Endometrium (tissue), 2 donors: ENCODE results near the gene ZRANB3.
"Not testable (repeated sequence)": the region's sequence is repeated elsewhere in the genome, so short reads cannot be mapped to it uniquely, and the experiment has no call there.

Experiments
- FAIRE-seq: peaks from 2 replicates; lab custom pipeline; 2012; peaks lifted over from hg19 to GRCh38; lab: Jason Lieb, UNC
- donor health status: control.
- donor health status: control.

ZRANB3 gene

DNA sequence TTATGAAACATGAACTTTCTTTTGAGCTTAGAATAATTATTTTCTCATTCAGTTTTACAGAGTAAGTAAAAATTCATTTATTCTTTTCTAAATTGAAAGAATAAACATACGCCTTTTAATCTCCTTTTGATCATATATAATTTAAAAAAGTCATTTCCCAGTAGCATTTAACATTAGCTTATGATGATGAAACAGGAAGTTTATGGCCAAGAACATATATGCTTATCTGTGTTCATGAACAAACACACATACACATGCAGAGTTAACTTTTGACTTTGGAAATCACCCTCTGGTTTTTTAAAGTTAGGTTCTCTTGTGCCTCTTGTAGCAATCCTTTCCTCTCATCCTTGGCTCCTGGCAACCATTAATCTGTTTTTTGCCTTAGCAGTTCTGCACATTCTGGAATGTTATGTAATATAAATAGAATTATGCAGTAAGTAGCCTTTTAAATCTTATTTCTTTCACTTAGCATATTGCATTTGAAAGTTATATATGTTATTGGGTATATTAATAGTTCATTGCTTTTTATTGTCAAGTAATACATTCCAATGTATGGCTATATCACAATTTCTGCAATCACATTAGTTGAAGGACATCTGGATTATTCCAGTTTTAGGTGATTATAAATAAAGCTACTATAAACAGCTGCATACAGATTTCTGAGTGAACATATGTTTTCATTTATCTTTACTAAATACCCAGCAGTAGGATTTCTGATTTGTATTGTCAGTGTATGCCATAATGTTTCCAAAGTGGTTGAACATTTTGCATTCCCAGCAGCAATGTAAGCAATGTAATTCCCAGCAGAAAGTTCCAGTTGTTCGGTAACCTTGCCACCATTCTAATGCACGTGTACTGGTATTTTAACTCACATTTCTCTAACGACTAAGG lies 210.3 kb downstream of the ZRANB3 start:
- no peak for FAIRE-seq

- FAIRE-seq: no peak
Observed at GRCh38 chr2:135318808-135319207, 212.2 kb downstream of the ZRANB3 start.

DNA sequence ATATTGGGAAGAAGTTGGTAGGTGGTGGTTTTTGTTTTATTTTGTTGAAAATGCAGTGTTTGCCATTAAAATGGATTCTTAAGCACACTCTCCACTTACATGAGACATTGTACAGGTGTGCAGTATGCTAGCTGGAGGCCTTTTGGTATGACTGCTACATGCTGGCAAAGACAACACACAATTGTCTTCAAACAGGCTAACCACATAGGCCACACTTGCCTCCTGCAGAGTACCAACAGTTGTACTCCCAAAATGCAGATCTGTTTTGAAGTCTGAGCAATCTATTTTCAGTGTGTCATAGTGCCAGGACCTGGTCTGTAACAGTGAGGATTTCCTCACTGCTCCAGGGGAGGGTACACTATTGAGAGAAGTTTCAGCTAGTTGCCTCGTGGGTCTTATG lies 213.6 kb downstream of the ZRANB3 start:
- FAIRE-seq: no peak

DNA sequence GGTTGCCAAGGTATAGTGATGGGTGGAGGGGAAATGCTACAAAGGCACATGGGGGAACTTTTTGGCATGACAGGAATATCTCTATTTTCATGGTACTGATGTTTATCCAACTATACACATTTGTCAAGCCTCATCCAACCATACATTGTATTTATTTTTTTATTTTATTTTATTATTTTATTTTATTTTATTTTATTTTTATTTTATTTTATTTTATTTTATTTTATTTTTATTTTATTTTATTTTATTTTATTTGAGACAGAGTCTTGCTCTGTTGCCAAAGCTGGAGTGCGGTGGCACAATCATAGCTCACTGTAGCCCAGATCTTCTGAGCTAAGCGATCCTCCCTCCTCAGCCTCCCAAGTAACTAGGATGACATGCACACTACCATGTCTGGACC lies 219.1 kb downstream of the ZRANB3 start:
- FAIRE-seq: no peak

DNA sequence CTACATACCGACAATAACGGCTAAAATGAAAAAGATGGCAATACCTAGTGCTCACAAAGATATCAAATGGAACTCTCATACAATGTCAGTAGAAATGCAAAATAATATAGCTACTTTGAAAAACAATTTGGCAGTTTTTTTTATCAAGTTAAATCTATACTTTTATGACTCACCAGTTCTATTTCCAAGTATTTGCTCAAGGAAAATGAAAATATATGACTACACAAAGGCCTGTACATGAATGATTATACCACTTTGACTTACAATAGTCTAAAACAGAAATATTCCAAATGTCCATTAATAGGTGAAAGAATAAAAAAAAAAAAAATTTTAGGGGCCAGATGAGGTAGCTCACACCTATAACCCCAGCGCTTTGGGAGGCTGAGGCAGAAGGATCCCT lies 219.8 kb downstream of the ZRANB3 start:
- FAIRE-seq: no peak

DNA sequence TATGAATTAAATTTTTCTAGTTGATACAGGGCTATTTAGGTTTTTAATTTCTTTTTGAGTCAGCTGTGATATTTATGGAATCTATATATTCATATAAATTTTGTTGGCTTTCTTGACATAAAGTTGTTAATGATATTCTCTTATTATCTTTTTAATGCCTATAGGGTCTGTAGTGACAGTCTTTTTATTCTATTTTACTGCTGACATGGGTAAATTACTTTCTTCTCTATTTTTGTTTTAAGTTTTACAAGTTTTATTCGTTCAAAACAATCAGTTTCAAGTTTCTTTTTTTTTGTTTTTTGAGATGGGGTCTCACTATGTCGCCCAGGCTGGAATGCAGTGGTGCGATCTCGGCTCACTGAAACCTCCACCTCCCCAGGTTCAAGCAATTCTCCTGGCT lies 226.3 kb downstream of the ZRANB3 start:
- FAIRE-seq: no peak

DNA sequence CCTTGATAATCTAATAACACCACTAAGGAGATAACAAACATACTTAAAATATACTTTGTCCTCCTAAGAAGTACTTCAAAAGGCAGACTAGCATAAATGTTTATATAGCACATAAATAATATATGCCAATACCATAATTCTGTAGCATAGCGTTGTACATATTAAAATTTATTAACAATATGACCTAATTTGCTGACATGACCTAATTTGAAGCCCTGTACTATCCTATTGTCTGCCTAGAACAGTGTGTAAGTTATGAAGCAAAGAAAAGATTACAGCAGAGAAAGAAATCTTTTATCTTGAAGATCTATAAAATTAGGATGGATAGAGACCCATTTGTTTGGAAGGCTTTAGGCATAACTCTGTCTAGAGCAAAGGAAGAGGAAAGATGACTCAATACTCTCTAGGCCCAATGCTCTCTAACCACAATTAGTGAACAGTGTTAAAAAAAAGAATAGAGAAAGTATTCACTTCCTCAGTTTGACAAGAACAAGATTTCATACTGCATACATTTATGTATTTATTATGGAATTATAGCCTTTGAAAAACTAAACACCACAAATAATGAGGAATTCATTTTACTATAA lies 231.3 kb downstream of the ZRANB3 start:
- no peak for FAIRE-seq

DNA sequence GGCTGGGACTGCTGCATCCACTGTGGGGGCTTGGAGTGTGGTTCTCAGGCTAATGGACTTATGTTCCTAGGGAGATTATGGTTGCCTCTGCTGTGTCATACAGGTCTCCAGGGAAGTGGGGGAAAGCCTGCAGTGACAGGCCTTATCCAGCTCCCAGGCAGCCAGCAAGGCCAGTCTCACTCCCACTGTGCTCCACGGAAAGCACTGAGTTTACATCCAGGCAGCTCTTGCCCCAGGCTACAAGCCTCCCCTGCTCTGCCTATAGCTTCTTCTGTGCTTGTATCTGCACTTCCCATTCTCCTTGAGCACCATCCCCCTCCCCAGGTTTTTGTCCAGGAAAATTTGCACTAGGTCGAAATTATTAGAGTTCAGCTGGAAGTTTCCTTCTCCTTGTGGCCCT lies 231.9 kb downstream of the ZRANB3 start:
- FAIRE-seq: no peak

DNA sequence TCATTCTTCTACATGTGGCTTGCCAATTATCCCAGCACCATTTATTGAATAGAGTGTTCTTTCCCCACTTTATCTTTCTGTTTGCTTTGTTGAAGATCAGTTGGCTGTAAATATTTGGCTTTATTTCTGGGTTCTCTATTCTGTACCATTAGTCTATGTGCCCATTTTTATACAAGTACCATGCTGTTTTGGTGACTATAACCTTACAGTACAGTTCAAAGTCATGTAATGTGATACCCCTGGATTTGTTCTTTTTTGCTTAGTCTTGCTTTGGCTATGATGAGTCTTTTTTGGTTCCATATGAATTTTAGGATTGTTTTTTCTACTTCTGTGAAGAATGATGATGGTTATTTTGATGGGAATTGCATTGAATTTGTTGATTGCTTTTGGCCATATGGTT lies 243.9 kb downstream of the ZRANB3 start:
- not testable (repeated sequence) for FAIRE-seq

DNA sequence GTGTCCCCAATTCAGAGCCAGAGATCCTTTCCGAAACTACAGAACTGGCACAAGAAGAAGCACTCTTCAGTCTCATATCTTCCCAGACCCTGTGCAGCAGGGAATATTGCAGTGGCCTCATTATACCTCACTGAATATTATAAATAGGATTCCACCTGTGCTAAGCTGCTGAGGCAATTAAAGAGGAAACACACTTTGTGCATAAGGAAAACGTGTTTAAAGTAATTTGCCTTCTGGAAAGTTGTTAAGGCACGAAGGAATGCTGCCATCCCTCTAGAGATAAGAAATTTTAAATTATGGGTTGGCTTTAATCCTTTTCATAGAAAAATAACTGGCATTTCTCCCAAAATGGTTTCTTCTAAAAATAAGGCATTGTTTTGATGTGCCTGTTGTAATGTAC lies 245.6 kb downstream of the ZRANB3 start:
- FAIRE-seq: no peak

- FAIRE-seq: no peak
Observed at GRCh38 chr2:135281379-135281778, 249.6 kb downstream of the ZRANB3 start.

DNA sequence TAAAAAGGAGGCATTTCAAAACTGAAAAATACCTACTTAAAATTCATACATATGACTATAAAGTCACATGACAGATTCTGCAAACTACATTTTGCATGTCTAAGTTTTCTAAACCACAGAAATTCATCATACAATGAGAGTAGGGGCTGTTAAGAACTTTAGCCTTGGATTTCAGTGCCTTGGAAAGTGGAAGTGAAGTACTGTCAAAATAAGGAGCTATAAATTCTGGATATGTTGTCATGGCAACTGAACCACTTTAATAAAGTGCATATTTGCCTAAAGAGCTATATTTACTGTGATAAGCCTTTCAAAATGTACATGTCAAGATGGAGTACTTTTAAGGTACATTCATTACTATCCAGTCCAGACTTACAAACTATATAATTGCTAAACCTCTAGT lies 251.8 kb downstream of the ZRANB3 start:
- FAIRE-seq: no peak

DNA sequence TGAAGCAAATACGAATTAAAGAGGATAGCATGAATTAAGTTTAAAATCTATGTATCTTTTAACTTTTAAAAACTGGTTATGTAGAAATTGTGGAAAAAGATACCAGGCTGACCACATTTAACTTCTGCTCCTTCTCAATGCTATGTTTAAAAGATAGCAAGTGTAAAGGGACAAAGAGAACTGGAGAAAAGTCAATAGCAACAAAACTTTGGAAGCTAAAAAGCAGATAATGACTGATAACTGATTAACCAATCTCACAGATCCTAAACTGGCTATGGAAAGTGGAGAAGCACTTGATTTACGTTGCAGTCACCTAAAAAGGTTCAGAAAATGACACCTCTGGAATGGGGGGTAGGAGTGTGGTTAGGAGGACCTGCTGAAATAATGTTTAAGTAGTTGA lies 254.5 kb downstream of the ZRANB3 start:
- no peak for FAIRE-seq

- FAIRE-seq: no peak
Observed at GRCh38 chr2:135271006-135271405, 260.0 kb downstream of the ZRANB3 start.

- FAIRE-seq: no peak
Observed at GRCh38 chr2:135265960-135266490, 265.0 kb downstream of the ZRANB3 start.

GRCh38 chr2:135259123-135259522 lies 271.9 kb downstream of the ZRANB3 start:
- FAIRE-seq: no peak

DNA sequence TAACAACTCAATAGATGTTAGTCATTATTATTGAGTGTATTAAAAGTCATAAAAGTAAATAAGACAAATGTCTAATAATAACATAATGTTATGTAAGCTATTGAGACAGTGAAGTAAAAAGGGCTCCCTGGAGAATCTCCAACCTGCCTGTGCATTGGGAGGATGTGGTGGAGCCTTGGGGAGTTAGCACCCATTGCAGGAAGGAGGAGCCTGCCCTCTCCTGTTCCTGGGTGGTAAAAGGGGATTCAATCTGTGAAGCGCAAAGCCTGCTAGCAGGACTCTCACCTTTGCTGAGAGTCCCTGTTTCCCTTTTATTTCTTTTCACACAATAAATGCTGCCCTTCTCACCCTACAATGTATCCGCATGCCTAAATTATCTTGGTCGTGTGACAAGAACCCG lies 272.8 kb downstream of the ZRANB3 start:
- FAIRE-seq: no peak

DNA sequence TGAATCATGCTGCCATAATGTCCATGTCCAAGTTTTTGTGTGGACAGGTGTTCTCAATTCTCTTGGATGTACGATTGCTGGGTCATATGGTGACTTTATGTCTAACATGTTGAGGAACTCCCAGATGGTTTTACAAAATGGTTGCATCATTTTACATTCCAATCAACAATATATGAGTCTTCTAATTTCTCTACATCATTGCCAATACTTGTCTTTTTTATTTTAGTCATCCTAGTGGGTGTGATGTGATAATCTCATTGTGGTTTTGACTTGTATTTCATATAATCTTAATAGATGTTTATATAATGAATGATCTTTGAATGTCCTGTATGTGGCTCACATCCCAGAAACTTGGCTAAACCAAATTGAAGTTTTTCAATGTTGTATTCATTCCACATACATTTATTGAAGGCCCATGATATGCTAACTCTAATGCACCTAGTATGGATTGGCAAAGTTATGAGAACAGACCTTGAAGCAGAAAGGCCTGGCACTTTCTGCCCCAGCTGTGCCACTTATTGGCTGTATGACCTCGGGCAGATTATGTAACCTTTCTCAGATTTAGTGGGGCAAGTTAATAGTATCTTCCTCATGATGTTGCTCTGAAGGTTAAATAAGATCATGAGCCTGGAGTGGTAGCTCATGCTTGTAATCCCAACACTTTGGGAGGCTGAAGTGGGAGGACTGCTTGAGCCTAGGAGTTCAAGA lies 273.5 kb downstream of the ZRANB3 start:
- no peak for FAIRE-seq

- no peak for FAIRE-seq
Observed at GRCh38 chr2:135256531-135257260, 274.3 kb downstream of the ZRANB3 start.

DNA sequence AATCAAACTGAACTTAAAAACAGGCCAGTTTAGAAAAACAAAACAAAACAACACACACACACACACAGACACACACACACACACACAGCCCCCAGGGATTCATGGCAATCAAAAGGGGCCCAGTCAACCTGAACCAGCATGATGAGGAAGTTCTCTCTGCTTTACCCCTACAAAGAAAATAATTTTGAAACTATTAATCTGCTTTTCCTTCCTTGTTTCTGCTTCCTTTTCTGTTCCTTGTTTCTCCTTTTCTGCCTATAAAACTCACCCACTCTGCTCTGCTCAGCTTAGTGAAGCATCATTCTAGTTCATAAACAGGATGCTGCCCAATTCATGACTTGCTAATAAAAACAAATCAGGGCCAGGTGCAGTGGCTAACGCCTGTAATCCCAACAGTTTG lies 275.8 kb downstream of the ZRANB3 start:
- no peak for FAIRE-seq

GRCh38 chr2:135252805-135253458 lies 278.1 kb downstream of the ZRANB3 start:
- FAIRE-seq: no peak

DNA sequence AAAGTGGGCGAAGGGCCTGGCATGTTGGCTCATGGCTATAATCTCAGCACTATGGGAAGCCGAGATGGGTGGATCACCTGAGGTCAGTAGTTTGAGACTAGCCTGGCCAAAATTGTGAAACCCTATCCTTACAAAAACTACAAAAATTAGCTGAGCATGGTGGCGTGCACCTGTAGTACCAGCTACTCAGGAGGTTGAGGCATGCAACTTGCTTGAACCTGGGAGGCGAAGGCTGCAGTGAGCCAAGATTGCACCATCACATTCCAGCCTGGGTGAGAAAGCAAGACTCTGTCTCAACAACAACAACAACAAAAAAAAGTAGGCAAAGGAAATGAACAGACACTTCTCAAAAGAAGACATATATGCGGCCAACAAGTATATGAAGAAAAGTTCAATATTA lies 282.4 kb downstream of the ZRANB3 start:
- FAIRE-seq: no peak
